HPDE6-E6E7 (cell line): ENCODE results near the gene KCNG1.
"Not testable (repeated sequence)": the region's sequence is repeated elsewhere in the genome, so short reads cannot be mapped to it uniquely, and the experiment has no call there.

Source experiments
- DNase-seq: peaks from one replicate; pipeline ENCODE4 v3.0.0; 2011; ENCODE audit warnings: missing footprints; ENCODE audit errors: extremely low spot score

The KCNG1 gene

DNA sequence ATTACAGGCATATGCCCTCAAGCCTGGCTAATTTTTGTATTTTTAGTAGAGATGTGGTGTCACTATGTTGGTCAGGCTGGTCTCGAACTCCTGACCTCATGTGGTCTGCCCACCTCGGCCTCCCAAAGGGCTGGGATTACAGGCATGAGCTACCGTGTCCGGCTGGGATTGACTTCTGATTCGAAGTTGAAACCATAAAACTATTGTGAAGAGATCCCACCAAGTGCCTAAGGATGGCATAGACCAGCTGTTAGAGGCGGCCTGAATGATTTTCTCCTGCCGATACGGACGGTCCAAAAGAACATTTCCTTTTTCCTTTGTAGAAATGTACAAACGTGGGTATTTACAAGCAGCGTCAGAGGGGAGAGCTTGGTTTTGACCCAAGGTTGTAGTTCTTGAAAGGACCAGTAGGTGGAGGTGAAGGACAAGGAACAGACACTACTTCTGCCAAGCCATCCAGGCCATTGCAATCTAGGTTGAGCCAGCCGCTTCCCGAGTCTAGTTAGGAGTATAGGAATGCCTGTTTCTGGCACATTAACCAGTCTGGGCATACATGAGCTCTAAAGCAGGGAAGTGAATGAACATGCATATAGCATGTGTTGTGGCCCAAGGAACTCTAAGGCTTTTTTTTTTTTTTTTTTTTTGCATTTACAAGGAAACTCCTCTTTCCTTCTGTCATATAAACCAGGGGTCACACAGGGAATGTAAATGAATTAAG, 35.3 kb downstream of the KCNG1 start:
- peak; percentile 90 for DNase-seq

DNA sequence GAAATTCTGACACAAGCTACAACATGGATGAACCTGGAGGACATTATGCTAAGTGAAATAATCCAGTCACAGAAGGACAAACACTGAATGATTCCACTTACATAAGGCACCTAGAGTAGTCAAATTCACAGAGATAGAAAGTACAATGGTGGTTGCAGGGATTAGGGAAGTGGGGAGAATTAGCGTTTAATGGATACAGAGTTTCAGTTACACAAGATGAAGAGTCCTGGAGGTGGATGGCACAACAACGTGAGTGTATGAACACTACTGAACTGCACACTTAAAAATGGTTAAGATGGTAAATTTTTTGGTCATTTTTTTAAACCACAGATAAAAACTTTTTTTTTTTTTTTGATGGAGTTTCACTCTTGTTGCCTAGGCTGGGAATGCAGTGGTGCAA, 39.6 kb downstream of the KCNG1 start:
- DNase-seq, result no peak

DNA sequence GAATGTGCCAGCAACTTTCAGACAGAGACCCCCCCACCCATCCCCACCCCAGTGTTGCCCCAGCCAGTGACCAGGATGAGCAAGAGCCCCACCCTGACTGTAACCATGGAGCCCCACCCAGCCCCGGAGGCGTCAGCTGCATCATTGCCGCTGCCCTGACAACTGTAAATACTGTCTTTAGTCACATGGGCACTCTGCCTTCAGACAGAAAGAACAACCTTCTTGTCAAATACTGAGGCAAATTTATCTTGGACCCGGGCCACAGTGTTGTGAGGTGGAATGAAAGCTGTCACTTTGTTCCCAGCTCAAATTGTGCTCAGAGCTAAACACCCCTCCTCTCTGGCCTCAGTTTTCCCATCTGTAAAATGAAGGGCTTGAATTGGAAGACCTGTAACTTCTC, 40.5 kb downstream of the KCNG1 start:
- DNase-seq, result peak; percentile 97

DNA sequence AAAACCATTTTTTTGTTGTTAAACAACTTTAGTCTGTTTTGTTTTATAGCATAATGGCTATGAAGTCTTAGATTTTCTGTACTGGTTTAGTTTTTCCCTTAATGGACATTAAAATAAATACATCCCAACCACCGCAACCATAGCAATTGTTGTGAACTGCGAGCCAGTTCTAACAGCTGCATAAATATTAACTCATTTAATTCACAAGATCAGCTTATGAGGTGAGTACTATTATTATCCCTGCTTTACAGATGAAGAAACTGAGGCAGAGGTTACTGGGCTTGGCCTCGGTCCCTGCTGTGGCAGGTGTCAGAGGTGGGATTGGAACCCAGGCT, 41.2 kb downstream of the KCNG1 start:
- DNase-seq, result no peak

DNA sequence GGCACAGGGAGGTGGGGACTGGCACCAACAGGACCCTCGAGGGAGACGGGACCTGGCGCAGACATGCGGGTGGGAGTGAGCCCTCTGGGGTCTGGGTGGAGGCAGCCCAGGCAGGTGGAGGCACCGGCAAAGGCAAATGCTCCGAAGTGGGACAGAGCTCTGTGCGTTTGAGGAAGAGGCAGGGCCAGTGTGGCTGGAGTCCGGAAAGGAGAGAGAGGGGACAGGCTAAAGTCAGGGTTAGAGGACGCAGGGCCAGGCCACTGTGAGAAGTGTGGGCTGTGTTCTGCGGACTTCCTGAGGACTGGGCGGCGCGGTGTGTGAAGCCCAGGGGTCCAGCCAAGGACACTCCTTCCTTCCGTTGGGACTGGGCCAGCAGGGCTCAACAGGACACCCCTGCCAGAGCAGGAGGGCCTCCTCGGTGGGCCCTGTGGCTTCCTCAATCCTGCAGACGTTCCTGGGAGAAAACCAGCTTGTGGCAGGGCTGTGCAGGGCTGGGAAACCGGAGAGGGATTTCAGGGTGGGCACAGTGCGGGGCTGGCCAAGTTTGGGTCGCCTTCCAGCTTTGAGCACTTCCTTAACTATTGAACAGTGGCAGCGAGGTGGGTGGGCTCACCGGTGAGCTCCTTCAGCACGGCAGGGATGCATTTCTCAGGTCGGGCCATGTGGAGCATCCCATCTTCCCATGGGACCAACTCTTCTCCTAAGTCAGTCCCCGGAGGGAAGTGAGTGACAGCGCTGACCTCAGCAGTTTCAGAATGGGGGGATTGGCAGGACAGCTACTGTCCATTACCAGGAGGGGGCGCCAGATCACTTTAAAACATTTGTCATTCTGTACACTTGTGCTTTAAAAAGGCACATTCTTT, 41.8 kb downstream of the KCNG1 start:
- peak; percentile 68 for DNase-seq

DNA sequence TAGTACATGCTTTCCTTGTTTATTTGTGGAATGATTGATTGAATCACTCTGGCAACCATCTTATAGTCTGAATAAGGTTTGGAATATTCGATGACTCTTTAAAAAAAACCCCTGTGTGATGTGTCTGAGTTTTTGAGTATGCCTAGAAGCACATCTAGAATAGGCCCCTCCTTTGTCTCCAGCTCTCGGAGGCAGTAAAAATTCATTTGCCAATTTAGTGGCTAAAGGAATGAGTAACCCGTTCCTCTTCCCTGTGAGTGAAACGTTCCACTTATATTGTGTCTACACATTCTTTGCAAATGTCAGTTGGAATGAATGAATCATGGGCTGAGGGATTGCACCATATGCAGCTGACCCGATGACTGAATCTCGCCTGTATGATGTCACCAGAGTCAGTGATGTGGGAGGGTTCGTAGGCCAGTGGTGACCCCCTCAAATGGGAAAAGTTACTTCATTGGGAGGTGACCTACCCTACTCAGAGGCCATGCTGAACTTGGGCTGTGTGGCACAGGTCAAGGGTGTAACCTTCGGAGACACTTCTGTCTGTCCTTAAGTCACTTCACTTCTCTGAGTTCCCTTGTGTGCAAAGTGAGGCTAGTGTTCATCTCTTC, 42.7 kb downstream of the KCNG1 start:
- DNase-seq, result peak; percentile 99

DNA sequence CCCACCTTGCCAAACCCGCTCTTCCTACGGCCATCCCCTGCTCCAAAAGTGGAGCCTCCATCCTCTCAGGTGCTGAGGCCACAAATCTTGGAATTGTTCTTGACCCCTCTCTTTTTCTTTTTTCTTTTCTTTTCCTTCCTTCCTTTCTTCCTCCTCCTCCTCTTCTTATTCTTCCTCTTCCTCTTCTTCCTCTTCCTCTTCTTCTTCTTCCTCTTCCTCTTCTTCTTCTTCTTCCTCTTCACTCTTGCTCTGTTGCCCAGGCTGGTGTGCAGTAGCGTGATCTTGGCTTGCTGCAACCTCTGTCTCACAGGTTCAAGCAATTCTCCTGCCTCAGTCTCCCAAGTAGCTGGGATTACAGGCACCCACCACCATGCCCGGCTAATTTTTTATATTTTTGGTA, 44.4 kb downstream of the KCNG1 start:
- not testable (repeated sequence) for DNase-seq

DNA sequence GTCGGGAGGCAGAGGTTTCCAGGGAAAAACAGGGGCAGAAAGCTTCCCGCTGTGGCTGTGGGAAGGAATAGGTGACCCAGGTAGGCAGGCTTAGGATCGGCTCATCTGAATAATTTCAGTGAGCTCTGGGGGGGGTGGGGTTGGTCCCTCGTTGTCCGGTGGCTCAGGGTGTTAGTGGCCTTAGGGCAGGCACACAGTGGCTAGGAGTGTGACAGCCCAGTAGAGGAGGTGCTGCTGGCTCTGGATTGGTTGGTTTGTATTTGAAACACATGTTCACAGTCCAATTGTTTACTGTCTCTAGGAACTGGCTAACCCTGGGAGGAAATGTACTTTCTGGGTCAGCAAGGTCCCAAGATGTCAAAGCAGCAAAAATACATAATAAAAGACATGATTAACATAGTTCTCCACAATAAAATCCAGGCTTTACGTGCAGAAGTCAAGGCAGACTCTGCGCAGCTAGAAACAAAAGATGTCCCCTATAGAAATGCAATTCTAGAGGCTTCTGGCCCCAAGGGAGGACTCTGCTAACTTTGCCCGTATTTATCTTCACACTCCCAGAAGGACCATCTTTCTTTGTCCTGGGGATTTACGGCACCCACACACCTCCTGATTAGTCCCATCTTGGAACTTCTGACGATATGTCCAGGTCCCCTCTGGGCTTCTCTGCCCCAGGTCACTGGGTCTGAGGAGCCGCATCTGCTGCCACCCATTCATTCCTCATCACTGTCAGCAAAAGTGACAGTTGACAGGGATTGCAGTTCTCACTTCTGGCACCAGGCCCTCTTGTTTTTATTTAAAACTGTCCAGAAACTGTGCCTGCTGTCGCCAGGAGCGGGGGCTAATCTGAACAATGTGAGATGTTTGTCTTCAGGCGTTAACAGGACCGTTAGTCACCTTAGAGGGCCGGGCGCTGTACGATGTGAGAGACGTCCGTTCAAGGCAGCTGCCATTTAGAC, 45.6 kb downstream of the KCNG1 start:
- no peak for DNase-seq

DNA sequence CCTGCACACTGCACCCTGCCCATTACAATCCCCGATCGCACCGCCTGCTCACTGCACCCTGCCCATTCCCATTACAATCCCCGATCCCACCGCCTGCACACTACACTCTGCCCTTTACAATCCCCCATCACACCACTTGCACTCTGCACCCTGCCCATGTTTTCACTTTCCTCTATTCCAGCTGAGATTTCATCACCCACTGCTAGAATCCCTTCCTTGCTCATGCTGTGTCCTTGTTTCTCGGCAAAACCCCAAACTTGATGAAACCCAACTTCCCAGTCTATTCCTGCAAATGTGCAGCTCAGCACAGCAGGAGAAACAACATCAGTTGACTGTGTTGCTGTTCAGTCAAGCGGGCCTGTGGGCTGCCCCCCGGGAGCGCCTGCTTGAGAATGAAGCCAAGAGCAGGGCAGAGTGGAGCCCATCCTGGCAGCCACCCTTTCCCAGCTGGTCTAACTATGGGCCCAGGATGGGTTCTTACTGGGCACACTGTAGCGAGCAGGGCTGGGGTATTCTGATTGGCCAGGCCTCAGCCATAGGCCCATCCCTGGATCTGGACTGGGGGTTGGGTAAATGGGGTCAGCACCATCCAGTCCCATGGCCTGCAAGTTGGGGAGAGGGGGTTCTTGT, 47.1 kb downstream of the KCNG1 start:
- no peak for DNase-seq

DNA sequence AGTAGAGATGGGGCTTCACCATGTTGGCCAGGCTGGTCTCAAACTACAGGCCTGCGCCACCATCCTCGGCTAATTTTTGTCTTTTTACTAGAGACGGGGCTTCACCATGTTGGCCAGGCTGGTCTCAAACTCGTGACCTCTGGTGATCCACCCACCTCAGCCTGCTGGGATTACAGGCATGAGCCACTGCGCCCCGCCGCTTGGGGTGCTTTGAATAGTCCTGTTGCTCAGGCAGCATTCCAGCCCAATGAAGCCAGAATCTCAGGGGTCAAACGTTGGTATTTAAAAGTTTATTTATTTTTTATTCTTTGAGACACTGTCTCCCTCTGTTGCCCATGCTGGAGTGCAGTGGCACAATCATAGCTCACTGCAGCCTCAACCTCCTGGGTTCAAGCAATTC, 53.0 kb downstream of the KCNG1 start:
- DNase-seq, result no peak

DNA sequence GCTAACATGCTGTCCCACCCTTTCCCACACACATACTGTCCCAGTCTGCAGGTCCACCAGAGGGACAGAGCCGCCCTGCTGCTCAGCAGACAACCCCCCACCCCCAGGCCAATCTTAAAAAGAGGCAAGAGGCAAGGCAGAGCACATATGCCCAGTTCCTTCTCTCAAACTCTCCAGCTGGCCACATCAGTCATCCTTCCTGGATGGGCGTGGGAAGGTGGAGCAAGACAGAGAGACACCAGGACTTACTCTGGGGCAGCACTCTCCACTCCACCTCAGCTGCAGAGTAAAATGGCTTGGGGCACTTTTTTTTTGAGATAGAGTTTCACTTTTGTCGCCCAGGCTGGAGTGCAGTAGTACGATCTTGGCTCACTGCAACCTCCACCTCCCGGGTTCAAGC, 53.5 kb downstream of the KCNG1 start:
- DNase-seq, result no peak

DNA sequence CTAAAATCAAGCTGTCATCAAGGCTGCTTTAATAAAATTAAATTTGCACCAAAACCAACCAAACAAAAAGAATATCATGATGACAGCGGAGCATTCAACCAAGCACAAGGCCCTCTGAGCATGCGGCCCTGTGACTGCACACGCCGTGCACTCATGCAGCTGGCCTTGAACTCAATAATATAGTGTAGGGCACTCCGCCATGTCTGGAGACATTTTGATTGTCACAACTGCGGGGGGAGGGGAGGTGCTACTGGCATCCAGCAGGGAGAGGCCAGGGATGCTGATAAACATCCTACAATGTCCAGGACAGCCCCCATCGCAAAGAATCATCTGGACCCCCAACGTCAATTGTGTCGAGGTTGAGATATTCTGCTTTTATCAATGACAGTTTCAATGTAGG, 54.6 kb downstream of the KCNG1 start:
- DNase-seq, result no peak

DNA sequence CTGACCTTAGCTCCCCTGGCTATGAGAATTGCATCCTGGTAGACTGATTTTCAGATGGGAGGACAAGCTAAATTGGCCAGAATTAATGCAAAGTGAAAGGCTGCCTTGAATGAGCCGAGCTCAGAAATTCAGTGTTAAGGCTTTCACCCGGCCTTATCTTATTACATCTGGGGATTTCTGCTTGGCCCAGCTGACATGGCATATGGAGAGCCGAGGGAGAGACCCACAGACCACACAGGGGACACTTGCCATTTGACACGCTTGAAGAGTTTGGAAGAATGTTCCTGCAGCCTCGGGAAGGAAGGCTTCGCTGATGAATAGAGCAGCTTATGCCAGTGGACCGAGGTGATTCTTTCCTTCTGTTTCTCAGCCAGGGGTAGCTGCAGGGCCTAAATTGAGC, 55.3 kb downstream of the KCNG1 start:
- DNase-seq, result no peak

DNA sequence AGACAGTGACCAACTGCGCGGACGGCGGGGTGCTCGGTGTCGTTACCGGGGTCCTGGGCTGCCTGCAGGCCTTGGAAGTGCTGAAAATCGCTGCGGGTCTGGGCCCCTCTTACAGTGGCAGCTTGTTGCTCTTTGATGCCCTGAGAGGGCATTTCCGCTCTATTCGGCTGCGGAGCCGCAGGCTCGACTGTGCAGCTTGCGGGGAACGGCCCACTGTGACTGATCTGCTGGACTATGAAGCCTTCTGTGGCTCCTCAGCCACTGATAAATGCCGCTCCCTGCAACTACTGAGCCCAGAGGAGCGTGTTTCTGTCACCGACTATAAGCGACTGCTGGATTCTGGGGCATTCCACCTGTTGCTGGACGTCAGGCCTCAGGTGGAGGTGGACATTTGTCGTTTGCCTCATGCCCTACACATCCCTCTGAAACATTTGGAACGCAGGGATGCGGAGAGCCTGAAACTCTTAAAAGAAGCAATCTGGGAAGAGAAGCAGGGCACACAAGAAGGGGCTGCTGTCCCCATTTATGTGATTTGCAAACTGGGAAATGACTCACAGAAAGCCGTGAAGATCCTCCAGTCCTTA, 63.3 kb downstream of the KCNG1 start:
- DNase-seq, result peak; percentile 64

DNA sequence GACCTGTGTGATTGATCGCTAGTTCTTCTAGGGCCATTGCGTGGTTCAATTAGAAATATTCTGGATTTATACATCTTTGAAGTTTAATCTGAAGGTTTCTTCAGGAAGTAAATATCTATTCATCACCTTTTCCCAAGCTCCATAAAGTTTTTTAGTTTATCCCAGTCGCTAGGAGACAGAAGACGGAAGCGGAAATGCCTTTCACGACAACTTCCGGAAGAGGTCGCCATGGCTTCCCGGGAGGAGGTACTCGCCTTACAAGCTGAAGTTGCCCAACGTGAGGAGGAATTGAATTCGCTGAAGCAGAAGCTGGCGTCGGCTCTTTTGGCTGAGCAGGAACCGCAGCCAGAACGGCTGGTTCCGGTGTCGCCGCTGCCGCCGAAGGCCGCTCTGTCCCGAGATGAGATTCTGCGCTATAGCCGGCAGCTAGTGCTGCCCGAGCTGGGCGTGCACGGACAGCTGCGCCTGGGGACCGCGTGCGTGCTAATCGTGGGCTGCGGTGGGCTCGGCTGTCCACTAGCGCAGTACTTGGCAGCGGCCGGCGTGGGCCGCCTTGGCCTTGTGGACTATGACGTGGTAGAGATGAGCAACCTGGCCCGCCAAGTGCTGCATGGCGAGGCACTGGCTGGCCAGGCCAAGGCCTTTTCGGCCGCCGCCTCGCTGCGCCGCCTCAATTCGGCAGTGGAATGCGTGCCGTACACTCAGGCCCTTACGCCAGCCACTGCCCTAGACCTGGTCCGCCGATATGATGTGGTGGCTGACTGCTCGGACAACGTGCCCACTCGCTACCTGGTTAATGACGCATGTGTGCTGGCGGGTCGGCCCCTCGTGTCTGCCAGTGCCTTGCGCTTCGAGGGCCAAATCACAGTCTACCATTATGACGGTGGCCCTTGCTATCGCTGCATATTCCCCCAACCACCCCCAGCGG, 64.0 kb downstream of the KCNG1 start, which contains the start of gene MOCS3:
Gene MOCS3 (plus strand): TSS at position 204 of the 928 bp plus-strand sequence. CDS start 25 bp downstream, at position 229.
- DNase-seq, result peak; percentile 90

DNA sequence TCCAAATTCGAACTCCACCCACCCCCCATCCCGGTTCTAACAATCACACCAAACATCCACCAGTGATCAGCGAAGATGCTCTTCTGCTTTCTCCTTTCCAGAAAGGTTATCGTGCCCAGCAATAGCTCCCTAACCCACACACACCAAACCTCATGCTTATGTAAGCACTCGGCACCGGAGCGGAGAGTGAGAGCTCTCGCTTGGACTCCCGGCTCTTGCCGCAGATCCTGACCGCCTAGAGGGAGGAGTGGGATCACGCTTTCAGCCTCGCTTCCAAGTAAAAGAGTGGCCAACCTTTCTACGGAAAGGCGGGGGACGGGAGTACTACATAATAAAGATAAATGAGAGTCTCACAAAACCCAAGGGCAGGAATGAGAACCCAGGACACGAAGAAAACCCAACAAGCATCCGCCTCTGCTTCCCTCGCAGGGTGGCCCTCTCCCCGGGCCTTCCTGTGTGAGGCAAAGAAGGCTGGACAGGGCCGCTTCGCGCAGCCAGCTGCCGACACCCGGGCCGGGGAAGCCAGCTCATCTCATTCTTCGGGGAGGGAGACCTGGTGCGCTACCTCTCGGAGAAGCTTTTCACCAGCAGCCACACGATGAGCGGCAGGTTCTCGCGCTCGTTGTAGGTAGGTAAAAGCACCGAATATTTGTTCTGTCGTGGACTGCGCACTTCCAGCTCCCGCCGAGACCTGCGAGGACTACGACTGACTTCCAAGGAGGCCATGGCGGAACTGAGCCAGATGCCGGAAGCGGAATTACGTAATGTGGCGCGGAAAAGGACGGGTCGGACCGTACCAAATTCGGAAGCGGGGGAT, 64.9 kb downstream of the KCNG1 start, which contains the start of gene DPM1:
Gene DPM1 (minus strand): TSS at position 735 of the 817 bp plus-strand sequence. CDS start 9 bp downstream, at position 726.
- DNase-seq, result peak; percentile 92

DNA sequence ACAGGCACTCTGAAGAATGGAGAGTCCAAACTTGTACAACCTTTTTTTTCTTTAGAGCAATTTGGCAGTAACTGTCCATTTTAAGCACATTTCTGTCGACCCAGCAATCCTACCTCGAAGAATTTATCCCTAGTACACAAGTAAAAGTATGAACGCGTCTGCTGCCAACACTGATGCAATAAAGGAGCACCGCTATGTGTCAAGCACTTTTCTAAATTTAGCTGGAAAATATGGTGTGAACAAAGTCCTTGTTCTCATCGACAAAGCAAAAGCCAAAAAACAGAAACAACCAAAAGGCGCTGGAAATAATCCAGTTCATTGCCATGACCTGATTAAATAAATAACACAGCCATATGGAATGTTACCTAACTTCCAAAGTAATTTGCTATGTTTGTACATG, 65.6 kb downstream of the KCNG1 start:
- no peak for DNase-seq

DNA sequence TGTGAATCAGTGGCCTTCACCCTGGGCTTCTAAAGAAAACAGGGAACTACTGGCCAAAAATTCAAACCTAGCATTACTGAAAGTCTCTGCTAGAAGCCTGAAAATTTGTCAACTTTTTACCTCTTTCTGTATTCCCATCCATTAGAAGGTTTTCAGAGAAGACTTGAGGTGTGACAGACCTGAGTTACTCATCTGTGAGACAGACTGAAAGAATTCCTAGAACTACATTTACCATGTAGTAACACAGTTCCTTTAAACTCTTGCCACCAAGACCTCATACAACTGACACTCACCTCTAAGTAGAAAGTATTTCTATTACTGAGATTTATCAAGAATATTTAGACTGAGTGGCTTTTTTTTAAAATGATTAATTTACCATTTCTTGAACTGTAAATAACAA, 69.1 kb downstream of the KCNG1 start:
- DNase-seq, result no peak
